Astrocyte (in vitro differentiated cells and primary cell): ENCODE results near the gene UPB1. TPM values are rescaled to one million over a fixed set of nuclear protein-coding genes. Genes with fewer than 3 reads are reported as not detected.

ENCODE experiments used
- DNase-seq: peaks from one replicate; pipeline ENCODE4 v3.0.0-alpha.2; 2010; ENCODE audit warnings: low read depth
- FAIRE-seq: peaks from 2 replicates; lab custom pipeline; 2011; peaks lifted over from hg19 to GRCh38; lab: Jason Lieb, UNC
- H2AFZ ChIP-seq: 2 replicates; pipeline ENCODE4 v1.6.0; 2012; ENCODE audit warnings: low read depth, low read length, inconsistent platforms
- H3K27ac ChIP-seq: 2 replicates; pipeline ENCODE4 v1.5.1; 2011; ENCODE audit warnings: low read depth, low read length, inconsistent platforms
- H3K27me3 ChIP-seq: 2 replicates; pipeline ENCODE4 v1.6.0; 2011; ENCODE audit warnings: low read length, inconsistent platforms; ENCODE audit not compliant: insufficient read depth
- H3K36me3 ChIP-seq: 2 replicates; pipeline ENCODE4 v1.5.1; 2011; ENCODE audit warnings: low read length, inconsistent platforms; ENCODE audit not compliant: insufficient read depth
- H3K4me1 ChIP-seq: 2 replicates; pipeline ENCODE4 v1.5.1; 2011; ENCODE audit warnings: low read length, inconsistent platforms; ENCODE audit not compliant: insufficient read depth
- H3K4me2 ChIP-seq: 2 replicates; pipeline ENCODE4 v1.6.0; 2012; ENCODE audit warnings: low read length, inconsistent platforms
- H3K4me3 ChIP-seq: 2 replicates; pipeline ENCODE4 v1.5.1; 2011; ENCODE audit warnings: low read depth, mild to moderate bottlenecking, low read length, inconsistent platforms; ENCODE audit not compliant: insufficient read depth
- H3K79me2 ChIP-seq: 2 replicates; pipeline ENCODE4 v1.6.0; 2012; ENCODE audit warnings: mild to moderate bottlenecking, low read length, inconsistent platforms; ENCODE audit not compliant: insufficient read depth
- H3K9ac ChIP-seq: 2 replicates; pipeline ENCODE4 v1.6.0; 2012; ENCODE audit warnings: mild to moderate bottlenecking, low read length, inconsistent platforms
- H3K9me3 ChIP-seq: 2 replicates; pipeline ENCODE4 v1.5.1; 2012; ENCODE audit warnings: low read depth, mild to moderate bottlenecking, low read length, inconsistent platforms; ENCODE audit not compliant: insufficient read depth
- H4K20me1 ChIP-seq: 2 replicates; pipeline ENCODE4 v1.6.0; 2012; ENCODE audit warnings: low read length, inconsistent platforms; ENCODE audit not compliant: insufficient read depth
- H3K27ac Mint-ChIP-seq: one replicate; pipeline ENCODE4 v1.8.0; 2021; ENCODE audit warnings: mild to moderate bottlenecking, mixed read lengths; ENCODE audit not compliant: unreplicated experiment
- H3K27me3 Mint-ChIP-seq: one replicate; pipeline ENCODE4 v1.8.0; 2021; ENCODE audit warnings: low read depth, mixed read lengths; ENCODE audit not compliant: unreplicated experiment
- H3K36me3 Mint-ChIP-seq: one replicate; pipeline ENCODE4 v1.8.0; 2021; ENCODE audit warnings: low read depth, mixed read lengths; ENCODE audit not compliant: unreplicated experiment
- H3K4me1 Mint-ChIP-seq: one replicate; pipeline ENCODE4 v1.8.0; 2021; ENCODE audit warnings: low read depth, mixed read lengths; ENCODE audit not compliant: unreplicated experiment
- H3K4me3 Mint-ChIP-seq: one replicate; pipeline ENCODE4 v1.8.0; 2021; ENCODE audit warnings: mild to moderate bottlenecking, moderate library complexity, mixed read lengths; ENCODE audit not compliant: unreplicated experiment
- H3K9me3 Mint-ChIP-seq: one replicate; pipeline ENCODE4 v1.8.0; 2021; ENCODE audit warnings: mild to moderate bottlenecking, mixed read lengths; ENCODE audit not compliant: unreplicated experiment
- EZH2 ChIP-seq: IDR thresholded peaks from 2 replicates; pipeline ENCODE4 v1.6.1; 2012; ENCODE audit warnings: mild to moderate bottlenecking, low read length, inconsistent platforms; ENCODE audit not compliant: insufficient read depth
- total RNA-seq: library from RNA; stranded (reverse); gene quantifications from 2 replicates; pipeline ENCODE4 v1.2.1, GENCODE V29; 2021
- TF ChIP-seq, protein P1 (sequence below): IDR thresholded peaks from 2 replicates; pipeline ENCODE4 v1.5.1; 2011; ENCODE audit warnings: low read depth, mild to moderate bottlenecking, inconsistent platforms, low read length, moderate library complexity; ENCODE audit not compliant: insufficient read depth

Gene UPB1
- total RNA-seq, 1 donor from 2014 or later: 0.30 TPM

DNA sequence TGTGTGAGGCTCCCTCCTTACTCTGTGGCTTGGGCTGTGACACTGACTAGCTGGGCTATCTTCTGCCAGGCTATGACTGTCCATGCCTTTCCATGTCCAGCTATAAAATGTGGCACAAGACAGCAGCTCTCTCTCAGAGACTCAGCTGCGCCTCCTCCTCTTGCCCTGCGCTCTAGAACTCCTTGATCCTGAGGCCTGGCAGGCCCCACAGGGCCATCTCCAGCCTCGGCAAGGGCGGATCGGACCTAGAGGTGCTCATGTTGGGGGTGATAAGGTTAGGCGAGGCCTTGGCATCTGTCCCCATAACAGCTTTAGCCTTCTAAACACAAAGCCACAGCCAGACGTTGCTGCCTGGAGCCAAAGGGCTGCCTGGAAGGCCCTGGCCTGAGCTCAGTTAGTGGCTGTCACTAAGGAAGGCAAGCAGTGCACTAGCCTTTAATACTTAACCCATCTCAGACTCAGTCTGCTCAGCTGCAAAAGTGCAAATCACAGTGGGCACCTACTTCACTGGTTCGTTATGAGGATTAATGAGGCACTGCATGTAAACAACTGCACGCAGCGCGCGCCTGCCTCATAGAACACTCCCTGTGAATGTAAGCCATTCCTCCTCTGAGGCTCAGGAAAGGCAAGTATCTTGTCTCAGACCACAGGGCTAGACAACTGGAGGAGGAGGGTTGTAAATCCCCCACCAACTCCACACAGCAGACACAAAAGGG, 58.6 kb downstream of the UPB1 start:
- FAIRE-seq (no peak), DNase-seq (no peak)
- peak overlapping the region; percentile 89 for H3K4me3 ChIP-seq
- peak overlapping the region; percentile 83 for H3K27ac ChIP-seq
- peaks cover 66% of the 10 kb centered on the region for H4K20me1 ChIP-seq
- peaks cover 89% of the 10 kb centered on the region for H3K79me2 ChIP-seq
- H3K27me3 ChIP-seq: no peaks in the 10 kb centered on the region
- no peaks in the 10 kb centered on the region for H3K9me3 ChIP-seq
- Mint-ChIP-seq H3K27me3 (no peaks in the 10 kb centered on the region), H3K4me1 (peaks cover 26% of the 10 kb centered on the region), H3K4me3 (peak overlapping the region; percentile 97), H3K27ac (peak overlapping the region; percentile 89), H3K36me3 (peaks cover 9% of the 10 kb centered on the region), H3K9me3 (no peaks in the 10 kb centered on the region)
- peak overlapping the region; percentile 86 for H3K4me2 ChIP-seq
- peaks cover 15% of the 10 kb centered on the region for H3K36me3 ChIP-seq
- TF ChIP-seq, protein P1, sequence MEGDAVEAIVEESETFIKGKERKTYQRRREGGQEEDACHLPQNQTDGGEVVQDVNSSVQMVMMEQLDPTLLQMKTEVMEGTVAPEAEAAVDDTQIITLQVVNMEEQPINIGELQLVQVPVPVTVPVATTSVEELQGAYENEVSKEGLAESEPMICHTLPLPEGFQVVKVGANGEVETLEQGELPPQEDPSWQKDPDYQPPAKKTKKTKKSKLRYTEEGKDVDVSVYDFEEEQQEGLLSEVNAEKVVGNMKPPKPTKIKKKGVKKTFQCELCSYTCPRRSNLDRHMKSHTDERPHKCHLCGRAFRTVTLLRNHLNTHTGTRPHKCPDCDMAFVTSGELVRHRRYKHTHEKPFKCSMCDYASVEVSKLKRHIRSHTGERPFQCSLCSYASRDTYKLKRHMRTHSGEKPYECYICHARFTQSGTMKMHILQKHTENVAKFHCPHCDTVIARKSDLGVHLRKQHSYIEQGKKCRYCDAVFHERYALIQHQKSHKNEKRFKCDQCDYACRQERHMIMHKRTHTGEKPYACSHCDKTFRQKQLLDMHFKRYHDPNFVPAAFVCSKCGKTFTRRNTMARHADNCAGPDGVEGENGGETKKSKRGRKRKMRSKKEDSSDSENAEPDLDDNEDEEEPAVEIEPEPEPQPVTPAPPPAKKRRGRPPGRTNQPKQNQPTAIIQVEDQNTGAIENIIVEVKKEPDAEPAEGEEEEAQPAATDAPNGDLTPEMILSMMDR: no peak
- TF ChIP-seq EZH2: no peak
- peak overlapping the region; percentile 96 for H3K9ac ChIP-seq
- peak overlapping the region; percentile 62 for H2AFZ ChIP-seq
- H3K4me1 ChIP-seq: peaks cover 23% of the 10 kb centered on the region

DNA sequence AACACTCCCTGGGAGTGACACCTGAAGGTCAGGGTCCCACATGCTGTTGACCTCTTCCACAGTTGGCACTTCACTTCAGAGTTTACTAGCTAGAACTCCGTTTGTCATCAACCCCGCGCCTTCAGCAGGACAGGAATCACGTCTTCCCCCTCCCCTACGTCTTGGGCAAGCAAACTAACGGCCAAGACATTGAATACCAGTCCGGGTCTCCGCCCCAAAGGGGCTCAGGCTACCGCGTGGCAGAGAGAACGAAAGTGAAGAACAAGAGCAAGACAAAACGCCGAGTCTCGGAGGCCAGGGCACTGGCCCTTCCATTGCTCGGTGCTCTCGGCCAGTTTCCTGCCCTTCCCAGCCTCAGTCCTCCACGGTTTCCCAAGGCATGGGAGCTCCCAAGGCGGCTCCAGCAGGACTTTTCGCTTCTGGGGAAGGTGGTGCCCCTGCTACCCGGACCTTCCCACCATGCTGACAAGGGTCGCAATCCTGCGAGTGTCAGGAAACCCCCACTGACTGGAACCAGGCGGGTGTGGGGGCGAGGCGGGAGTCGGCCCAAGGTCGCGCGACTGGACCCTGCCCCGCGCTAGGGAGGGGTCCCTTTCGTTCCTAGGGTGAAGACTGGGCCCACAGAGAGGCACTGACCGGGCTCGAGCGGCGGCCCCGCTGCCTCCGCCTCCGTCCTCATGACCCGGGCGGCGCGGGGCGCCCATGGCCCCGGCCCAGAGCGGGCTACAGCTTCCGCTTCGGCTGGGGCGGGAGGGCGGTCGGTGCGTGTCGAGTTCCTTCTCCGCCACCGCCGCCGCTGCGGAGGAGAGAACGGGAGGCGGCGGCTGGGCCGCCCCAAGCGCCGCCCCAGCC, 59.4 kb downstream of the UPB1 start, which contains the start of gene GUCD1:
GUCD1 (minus strand) TSS at position 826 of the 852 bp plus-strand sequence; CDS start at position 679, 147 bp downstream.
- no peaks in the 10 kb centered on the region for H3K27me3 Mint-ChIP-seq
- no peak for FAIRE-seq
- peak within 1 kb of the TSS; percentile 98 for H3K9ac ChIP-seq
- peaks cover 22% of the 10 kb centered on the region for H3K36me3 ChIP-seq
- H2AFZ ChIP-seq: peak within 1 kb of the TSS; percentile 88
- H3K36me3 Mint-ChIP-seq: peaks cover 6% of the 10 kb centered on the region
- peak within 1 kb of the TSS; percentile 95 for H3K4me2 ChIP-seq
- peaks cover 90% of the 10 kb centered on the region for H3K79me2 ChIP-seq
- peak within 1 kb of the TSS; percentile 89 for H3K27ac ChIP-seq
- H3K4me3 ChIP-seq: peak within 1 kb of the TSS; percentile 97
- H3K27me3 ChIP-seq: no peaks in the 10 kb centered on the region
- H3K9me3 Mint-ChIP-seq: no peaks in the 10 kb centered on the region
- TF ChIP-seq, protein P1: no peak
- no peak for TF ChIP-seq EZH2
- H3K4me1 ChIP-seq: peaks cover 23% of the 10 kb centered on the region
- peak within 1 kb of the TSS; percentile 93 for H3K27ac Mint-ChIP-seq
- no peaks in the 10 kb centered on the region for H3K9me3 ChIP-seq
- H3K4me1 Mint-ChIP-seq: peaks cover 27% of the 10 kb centered on the region
- peak within 1 kb of the TSS; percentile 98 for H3K4me3 Mint-ChIP-seq
- DNase-seq: peak; percentile 29
- H4K20me1 ChIP-seq: peaks cover 66% of the 10 kb centered on the region
